ENCODE results near the gene NLGN2. TPM values are rescaled to one million over a fixed set of nuclear protein-coding genes. Genes with fewer than 3 reads are reported as not detected.

Gene NLGN2
- polyA plus RNA-seq, 1 donor from 2014 or later: 13.8 TPM

DNA sequence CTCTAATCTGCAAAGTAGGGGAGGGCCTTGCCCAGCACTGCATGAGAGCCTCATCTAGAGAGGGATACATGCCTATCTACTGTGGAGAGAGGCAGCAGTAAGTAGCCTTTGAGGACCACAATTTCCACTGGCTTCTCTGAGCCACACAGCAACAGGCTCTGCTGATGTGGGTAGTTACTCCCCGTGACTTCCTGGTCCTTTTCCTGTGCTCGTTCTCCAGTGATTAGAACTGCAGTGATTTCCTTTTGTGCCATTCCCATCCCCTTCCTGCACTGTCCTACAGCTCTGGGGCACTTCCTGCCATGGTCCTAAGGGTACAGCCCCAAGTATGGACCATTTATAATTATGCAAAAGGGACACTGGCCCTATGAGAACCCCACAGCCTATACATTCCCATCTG is 16.3 kb upstream of the NLGN2 start:
- no peak overlapping the region for H3K4me2 ChIP-seq (ENCODE audit: low read length)
- no peak overlapping the region for H2AFZ ChIP-seq (ENCODE audit: low read depth, low read length)
- no peak overlapping the region for H3K4me3 ChIP-seq (ENCODE audit: low read length)
- H3K9ac ChIP-seq (ENCODE audit: low read length): no peak overlapping the region
- H3K27me3 ChIP-seq (ENCODE audit: insufficient read depth, low read depth, low read length): no peaks in the 10 kb centered on the region
- H3F3A ChIP-seq (ENCODE audit: insufficient read depth, low read length, poor library complexity, severe bottlenecking): no peaks in the 10 kb centered on the region
- no peaks in the 10 kb centered on the region for H3K9me3 ChIP-seq (ENCODE audit: low read length)
- H3K79me2 ChIP-seq (replicated peaks; ENCODE audit: insufficient read depth, low read length): no peaks in the 10 kb centered on the region
- TF ChIP-seq RAD21 (conservative IDR thresholded peaks at IDR 0.05) (no peak), EP300 (conservative IDR thresholded peaks at IDR 0.05; ENCODE audit: poor library complexity, severe bottlenecking) (no peak), POLR2AphosphoS5 (IDR thresholded peaks at IDR 0.05) (no peak), TAF1 (IDR thresholded peaks at IDR 0.05; ENCODE audit: low read depth) (no peak), EZH2 (IDR thresholded peaks at IDR 0.05; ENCODE audit: borderline replicate concordance, insufficient read depth, low read length, poor library complexity, severe bottlenecking) (no peak), MXI1 (conservative IDR thresholded peaks at IDR 0.05; ENCODE audit: poor library complexity, severe bottlenecking) (no peak)
- TF ChIP-seq, protein P1, sequence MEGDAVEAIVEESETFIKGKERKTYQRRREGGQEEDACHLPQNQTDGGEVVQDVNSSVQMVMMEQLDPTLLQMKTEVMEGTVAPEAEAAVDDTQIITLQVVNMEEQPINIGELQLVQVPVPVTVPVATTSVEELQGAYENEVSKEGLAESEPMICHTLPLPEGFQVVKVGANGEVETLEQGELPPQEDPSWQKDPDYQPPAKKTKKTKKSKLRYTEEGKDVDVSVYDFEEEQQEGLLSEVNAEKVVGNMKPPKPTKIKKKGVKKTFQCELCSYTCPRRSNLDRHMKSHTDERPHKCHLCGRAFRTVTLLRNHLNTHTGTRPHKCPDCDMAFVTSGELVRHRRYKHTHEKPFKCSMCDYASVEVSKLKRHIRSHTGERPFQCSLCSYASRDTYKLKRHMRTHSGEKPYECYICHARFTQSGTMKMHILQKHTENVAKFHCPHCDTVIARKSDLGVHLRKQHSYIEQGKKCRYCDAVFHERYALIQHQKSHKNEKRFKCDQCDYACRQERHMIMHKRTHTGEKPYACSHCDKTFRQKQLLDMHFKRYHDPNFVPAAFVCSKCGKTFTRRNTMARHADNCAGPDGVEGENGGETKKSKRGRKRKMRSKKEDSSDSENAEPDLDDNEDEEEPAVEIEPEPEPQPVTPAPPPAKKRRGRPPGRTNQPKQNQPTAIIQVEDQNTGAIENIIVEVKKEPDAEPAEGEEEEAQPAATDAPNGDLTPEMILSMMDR (IDR thresholded peaks at IDR 0.05; ENCODE audit: poor library complexity, severe bottlenecking): no peak
- TF ChIP-seq, protein P2, sequence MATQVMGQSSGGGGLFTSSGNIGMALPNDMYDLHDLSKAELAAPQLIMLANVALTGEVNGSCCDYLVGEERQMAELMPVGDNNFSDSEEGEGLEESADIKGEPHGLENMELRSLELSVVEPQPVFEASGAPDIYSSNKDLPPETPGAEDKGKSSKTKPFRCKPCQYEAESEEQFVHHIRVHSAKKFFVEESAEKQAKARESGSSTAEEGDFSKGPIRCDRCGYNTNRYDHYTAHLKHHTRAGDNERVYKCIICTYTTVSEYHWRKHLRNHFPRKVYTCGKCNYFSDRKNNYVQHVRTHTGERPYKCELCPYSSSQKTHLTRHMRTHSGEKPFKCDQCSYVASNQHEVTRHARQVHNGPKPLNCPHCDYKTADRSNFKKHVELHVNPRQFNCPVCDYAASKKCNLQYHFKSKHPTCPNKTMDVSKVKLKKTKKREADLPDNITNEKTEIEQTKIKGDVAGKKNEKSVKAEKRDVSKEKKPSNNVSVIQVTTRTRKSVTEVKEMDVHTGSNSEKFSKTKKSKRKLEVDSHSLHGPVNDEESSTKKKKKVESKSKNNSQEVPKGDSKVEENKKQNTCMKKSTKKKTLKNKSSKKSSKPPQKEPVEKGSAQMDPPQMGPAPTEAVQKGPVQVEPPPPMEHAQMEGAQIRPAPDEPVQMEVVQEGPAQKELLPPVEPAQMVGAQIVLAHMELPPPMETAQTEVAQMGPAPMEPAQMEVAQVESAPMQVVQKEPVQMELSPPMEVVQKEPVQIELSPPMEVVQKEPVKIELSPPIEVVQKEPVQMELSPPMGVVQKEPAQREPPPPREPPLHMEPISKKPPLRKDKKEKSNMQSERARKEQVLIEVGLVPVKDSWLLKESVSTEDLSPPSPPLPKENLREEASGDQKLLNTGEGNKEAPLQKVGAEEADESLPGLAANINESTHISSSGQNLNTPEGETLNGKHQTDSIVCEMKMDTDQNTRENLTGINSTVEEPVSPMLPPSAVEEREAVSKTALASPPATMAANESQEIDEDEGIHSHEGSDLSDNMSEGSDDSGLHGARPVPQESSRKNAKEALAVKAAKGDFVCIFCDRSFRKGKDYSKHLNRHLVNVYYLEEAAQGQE (IDR thresholded peaks at IDR 0.05; ENCODE audit: borderline replicate concordance): no peak
- H3K9me2 ChIP-seq (ENCODE audit: insufficient read depth, low read length): no peaks in the 10 kb centered on the region
- H3K27ac ChIP-seq (ENCODE audit: low read length): no peak overlapping the region
- peaks cover 7% of the 10 kb centered on the region for H3K36me3 ChIP-seq (ENCODE audit: insufficient read depth, low read length)
- no peaks in the 10 kb centered on the region for H4K20me1 ChIP-seq (ENCODE audit: insufficient read depth)

DNA sequence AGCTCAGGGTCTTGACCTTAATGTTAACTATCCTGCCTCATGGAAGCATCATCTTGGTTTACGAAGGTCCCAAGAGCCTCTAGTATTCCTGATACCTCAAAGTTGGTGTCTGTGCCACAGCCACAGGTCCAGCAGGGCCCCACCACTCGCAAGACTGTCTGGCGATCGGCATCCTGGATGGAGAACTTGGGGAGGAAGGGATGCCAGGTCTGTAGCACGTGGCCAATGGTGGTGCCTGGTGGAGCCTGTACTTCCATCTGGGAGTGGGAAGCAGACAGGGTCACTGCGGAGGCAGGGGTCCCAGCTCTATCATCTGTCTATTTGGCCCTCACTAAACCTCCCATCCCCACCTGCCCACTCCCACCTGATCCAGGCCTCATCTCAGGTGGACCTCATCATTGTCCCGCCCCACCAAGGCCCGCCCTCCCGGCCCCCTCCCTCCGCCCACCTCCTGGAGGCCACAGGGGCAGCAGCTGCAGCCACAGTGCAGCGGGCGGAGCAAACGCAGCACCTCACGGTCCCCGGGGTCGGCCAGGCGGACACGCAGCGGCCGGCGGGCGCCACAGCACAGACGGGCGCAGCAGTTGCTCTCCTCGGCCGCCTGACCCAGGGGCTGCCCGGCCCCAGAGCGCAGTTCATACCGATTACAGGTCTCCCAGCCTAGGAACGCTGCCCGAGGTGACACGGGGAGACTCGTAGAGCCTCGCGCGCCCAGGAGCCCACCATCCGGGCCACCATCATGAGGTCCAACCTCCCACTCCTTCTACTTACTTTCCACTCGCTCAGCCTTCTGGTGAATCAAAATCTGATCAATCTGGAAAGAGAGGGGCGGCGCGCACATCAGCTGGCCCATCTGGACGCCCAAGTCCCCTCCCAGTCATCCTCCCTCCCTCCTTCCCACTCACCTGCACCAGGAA is 14.7 kb upstream of the NLGN2 start:
- peaks cover 7% of the 10 kb centered on the region for H3K36me3 ChIP-seq (ENCODE audit: insufficient read depth, low read length)
- H3F3A ChIP-seq (ENCODE audit: insufficient read depth, low read length, poor library complexity, severe bottlenecking): no peaks in the 10 kb centered on the region
- no peaks in the 10 kb centered on the region for H3K79me2 ChIP-seq (replicated peaks; ENCODE audit: insufficient read depth, low read length)
- peak overlapping the region; percentile 93 for H3K4me3 ChIP-seq (ENCODE audit: low read length)
- H4K20me1 ChIP-seq (ENCODE audit: insufficient read depth): no peaks in the 10 kb centered on the region
- no peaks in the 10 kb centered on the region for H3K9me2 ChIP-seq (ENCODE audit: insufficient read depth, low read length)
- TF ChIP-seq TAF1 (IDR thresholded peaks at IDR 0.05; ENCODE audit: low read depth): no peak
- TF ChIP-seq EP300 (conservative IDR thresholded peaks at IDR 0.05; ENCODE audit: poor library complexity, severe bottlenecking): no peak
- TF ChIP-seq RAD21 (conservative IDR thresholded peaks at IDR 0.05): no peak
- no peak for TF ChIP-seq MXI1 (conservative IDR thresholded peaks at IDR 0.05; ENCODE audit: poor library complexity, severe bottlenecking)
- TF ChIP-seq, protein P1 (IDR thresholded peaks at IDR 0.05; ENCODE audit: poor library complexity, severe bottlenecking): no peak
- no peak for TF ChIP-seq POLR2AphosphoS5 (IDR thresholded peaks at IDR 0.05)
- TF ChIP-seq, protein P2 (IDR thresholded peaks at IDR 0.05; ENCODE audit: borderline replicate concordance): no peak
- no peak for TF ChIP-seq EZH2 (IDR thresholded peaks at IDR 0.05; ENCODE audit: borderline replicate concordance, insufficient read depth, low read length, poor library complexity, severe bottlenecking)
- TF ChIP-seq SMC3 (conservative IDR thresholded peaks at IDR 0.05; ENCODE audit: poor library complexity): no peak
- peak overlapping the region; percentile 80 for H3K4me2 ChIP-seq (ENCODE audit: low read length)
- H3K9me3 ChIP-seq (ENCODE audit: low read length): no peaks in the 10 kb centered on the region
- H3K27me3 ChIP-seq (ENCODE audit: insufficient read depth, low read depth, low read length): no peaks in the 10 kb centered on the region
- H2AFZ ChIP-seq (ENCODE audit: low read depth, low read length): no peak overlapping the region
- H3K9ac ChIP-seq (ENCODE audit: low read length): peak overlapping the region; percentile 93
- peak overlapping the region; percentile 58 for H3K27ac ChIP-seq (ENCODE audit: low read length)
